ENCODE measurements around the gene MORN3.
"Not testable (repeated sequence)": the region's sequence is repeated elsewhere in the genome, so short reads cannot be mapped to it uniquely, and the experiment has no call there.

Gene MORN3

DNA sequence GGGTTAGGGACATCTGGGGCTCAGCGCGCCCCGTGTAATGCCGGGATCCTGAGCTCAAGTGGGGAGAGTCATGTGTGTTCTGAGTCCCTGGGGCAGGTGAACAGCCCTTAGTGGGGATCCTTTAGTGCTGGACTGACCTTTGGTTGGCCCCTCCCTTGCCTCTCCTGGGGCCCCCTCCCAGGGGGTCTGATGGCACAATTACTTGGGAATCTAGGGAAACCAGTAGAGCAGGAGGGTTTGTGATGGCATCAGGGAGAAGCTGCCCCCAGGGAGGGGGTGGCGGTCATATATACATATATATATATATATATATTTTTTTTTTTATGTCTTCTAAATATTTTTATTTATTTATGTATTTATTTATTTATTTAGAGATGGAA, at the start of gene MORN3:
MORN3 (minus strand) TSS at position 134 of the 380 bp plus-strand sequence. CDS start 171 bp downstream, outside the sequence.
- DNase-seq (ENCODE audit: low read depth), result no peak

DNA sequence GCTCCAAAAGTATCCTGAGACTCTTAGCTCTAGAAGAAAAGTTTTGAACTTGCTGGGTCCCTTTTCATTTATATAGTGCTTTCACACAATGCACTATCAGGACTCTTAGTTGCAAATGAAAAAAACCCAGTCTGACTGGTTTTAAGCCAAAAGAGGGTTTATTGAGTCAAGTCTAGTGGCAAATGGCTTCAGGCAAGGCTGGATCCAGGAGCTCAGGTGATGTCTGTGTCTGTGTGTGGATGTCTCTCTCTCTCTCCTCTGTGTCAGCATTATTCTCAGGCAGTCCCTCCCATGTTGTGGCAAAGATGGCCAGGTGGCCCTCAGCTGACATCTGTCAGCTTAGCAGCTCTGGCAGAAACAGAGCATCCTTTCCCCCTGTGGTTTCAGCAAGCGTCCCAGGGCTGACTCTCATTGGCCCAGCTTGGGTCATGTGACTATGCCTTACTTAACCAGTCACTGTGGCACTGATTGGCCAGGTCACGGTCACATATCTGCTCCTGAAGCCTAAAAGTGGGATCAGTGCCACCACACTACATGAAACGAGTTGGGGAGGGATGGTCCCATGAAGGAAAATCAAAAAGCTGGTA, 49.3 kb upstream of the MORN3 start:
- DNase-seq (ENCODE audit: low read depth), result no peak

GRCh38 chr12:121717041-121717699, 47.7 kb upstream of the MORN3 start:
- peak; percentile 96 for DNase-seq (ENCODE audit: low read depth)

DNA sequence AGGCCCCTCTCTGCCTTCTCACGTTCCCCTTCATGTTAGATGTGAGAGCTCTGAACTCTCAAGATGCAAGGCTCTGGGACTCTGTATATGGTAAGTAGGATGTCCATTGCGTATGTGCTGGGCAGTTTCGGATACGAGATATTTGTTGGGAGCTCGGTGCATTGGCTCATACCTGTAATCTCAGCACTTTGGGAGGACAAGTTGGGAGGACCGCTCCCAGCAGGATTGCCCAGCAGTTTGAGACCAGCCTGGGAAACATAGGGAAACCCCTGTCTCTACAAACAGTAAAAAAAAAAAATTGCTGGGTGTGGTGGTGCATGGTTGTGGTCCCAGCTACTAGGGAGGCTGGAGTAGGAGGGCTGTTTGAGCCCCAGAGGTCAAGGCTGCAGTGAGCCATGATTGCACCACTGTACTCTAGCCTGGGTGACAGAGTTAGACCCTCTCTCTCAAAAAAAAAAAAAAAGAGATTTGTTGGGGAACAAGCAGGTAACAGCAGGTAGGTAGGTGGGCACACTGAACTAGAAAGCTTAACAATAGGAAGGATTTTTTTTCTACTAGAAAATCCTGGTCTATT, 46.5 kb upstream of the MORN3 start:
- no peak for DNase-seq (ENCODE audit: low read depth)

GRCh38 chr12:121715055-121715454, 45.6 kb upstream of the MORN3 start:
- not testable (repeated sequence) for DNase-seq (ENCODE audit: low read depth)

DNA sequence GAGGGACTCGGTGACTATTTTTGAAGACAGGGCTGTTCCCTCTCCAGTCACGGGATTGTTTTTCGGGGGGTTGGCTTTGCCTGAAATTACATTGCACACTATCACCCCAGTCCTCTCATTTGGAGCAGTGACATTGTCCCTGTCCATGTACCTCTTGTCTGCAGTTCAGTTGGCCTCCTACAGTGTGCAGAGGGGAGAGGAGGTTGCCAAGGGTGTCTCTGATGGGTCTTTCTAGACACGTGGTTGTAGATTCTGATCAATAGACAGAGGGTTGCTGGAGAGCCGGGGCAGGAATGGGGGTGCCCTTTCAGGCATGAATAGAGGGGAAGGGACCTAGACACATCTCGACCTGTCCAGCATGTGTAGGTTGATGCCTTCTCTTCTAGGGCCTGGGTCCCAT, 44.3 kb upstream of the MORN3 start:
- peak; percentile 30 for DNase-seq (ENCODE audit: low read depth)

DNA sequence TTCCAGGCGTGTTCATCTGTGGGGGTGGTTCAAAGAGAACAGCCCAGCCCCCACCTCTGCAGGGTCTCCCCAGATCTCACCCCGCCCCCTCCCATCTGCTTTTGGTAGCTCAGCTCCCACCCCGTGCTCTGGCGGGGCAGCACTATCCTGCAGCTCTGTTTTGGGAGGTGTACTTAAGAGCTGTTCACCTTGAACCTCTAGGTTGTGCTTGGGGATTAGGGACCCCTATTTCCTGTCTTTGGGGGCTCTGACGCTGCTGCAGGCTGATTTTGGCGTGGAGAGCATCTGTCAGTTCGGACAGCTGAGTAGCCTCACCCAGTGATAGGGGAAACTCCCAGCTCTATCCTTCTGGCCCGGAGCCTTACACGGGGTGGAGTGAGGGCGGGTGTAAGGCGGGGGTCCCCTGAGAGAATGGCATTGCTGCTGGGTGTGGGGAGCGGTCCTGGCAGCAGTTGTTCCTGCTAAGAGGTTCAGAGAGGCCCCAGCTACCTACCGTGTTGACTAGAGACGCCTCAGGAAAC, 43.9 kb upstream of the MORN3 start:
- DNase-seq (ENCODE audit: low read depth), result no peak

GRCh38 chr12:121712461-121713256, 43.2 kb upstream of the MORN3 start, which contains the start of gene TMEM120B:
TSS of gene TMEM120B (plus strand) at chr12:121712752. CDS start at chr12:121712896, 144 bp downstream.
- peak; percentile 81 for DNase-seq (ENCODE audit: low read depth)

GRCh38 chr12:121712190-121712460, 42.7 kb upstream of the MORN3 start:
- DNase-seq (ENCODE audit: low read depth), result peak; percentile 38

DNA sequence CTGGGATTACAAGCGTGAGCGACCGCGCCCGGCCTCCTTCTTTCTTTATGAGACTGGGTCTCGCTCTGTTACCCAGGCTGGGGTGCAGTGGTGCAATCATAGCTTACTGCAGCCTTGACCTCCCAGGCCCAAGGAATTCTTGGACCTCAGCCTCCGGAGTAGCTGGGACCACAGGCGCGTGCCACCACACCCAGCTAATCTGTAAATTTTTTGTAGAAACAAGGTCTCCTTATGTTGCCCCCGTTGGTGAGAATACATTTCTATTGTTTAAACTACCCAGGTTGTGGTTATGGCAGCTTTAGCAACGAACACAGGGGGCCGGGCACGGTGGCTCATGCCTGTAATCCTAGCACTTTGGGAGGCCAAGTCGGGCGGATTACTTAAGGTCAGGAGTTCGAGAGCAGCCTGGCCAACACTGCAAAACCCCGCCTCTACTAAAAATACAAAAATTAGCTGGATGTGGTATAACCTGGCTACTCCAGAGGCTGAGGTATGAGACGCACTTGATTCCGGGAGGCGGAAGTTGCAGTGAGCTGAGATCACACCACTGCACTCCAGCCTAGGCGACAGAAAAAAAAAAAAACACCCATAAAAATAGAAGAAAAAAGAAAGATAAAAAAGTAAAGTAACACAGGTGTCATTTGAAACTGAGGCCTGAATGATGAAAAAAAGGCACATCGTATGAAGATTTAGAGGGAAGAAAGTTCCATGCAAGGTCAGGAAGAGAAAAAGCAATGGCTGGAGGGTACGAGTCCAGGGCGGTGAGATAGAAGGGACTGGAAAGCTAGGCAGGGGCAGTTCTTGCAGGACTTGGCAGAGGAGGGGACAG, 42.1 kb upstream of the MORN3 start:
- DNase-seq (ENCODE audit: low read depth), result no peak

DNA sequence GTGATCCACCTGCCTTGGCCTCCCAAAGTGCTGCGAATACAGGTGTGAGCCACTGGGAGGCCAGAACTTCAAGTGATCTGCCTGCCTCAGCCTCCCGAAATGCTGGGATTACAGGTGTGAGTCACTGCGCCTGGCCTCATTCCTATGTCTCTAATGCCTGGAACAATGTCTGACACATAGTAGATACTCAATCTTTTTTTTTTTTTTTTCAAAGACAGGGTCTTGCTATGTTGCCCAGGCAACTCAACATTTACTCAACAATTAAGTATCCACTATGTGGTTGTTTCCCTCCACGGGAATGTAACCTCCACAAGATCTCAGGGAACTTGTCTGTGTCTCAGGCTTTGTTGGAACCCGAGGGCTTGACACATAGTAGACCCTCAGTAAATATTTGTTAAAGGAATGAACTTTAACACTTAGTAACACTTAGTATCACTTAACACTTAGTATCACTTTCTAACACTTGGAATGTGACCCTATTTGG, 40.1 kb upstream of the MORN3 start:
- DNase-seq (ENCODE audit: low read depth), result peak; percentile 89

DNA sequence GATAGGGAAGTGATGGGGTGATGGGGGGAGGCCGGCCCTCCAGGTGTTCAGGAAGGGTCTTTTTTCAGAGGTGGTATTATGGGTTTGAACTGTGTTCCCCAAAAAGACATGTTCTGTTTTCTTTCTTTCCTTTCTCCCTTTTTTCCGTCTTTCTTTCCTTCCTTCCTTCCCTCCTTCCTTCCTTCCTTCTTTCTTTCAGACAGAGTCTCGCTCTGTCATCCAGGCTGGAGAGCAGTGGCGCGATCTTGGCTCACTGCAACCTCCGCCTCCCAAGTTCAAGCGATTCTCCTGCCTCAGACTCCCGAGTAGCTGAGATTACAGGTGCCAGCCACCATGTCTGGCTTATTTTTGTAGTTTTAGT, 39.6 kb upstream of the MORN3 start:
- not testable (repeated sequence) for DNase-seq (ENCODE audit: low read depth)

DNA sequence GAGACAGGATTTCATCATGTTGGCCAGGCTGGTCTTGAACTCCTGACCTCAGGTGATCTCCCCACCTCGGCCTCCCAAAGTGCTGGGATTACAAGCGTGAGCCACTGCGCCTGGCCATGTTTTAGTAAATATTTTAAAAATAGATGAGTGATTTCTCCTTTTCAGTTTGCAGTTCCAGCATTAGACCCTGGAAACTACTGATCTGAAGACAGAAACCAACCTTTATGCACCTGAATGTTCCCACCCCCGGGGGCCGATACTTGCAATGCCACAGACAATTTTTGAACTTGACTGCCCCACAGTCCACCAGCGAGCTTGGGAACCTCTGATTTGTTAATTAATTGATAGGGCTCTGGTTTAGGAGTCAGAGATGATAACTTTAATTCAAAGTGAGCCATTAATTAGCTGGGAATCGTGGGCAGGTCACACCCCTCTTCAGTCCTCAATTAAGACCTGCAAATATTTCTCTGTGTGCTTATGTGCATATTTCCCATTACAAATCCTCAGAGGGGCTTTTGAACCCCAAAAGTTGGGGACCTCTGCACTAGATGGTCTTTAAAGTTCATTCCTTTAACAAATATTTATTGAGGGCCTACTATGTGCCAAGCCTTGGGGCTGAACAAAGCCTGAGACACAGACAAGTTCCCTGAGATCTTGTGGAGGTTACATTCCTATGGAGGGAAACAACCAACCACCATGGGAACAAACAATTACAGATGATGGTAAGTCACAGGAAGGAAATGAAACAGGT, 39.0 kb upstream of the MORN3 start:
- no peak for DNase-seq (ENCODE audit: low read depth)

GRCh38 chr12:121705514-121705913, 36.1 kb upstream of the MORN3 start:
- DNase-seq (ENCODE audit: low read depth), result no peak

- DNase-seq (ENCODE audit: low read depth), result no peak
These were observed 33.5 kb upstream of the MORN3 start for GRCh38 chr12:121702944-121703343.

- DNase-seq (ENCODE audit: low read depth), result no peak
These were observed 32.3 kb upstream of the MORN3 start for GRCh38 chr12:121701667-121702277.

DNA sequence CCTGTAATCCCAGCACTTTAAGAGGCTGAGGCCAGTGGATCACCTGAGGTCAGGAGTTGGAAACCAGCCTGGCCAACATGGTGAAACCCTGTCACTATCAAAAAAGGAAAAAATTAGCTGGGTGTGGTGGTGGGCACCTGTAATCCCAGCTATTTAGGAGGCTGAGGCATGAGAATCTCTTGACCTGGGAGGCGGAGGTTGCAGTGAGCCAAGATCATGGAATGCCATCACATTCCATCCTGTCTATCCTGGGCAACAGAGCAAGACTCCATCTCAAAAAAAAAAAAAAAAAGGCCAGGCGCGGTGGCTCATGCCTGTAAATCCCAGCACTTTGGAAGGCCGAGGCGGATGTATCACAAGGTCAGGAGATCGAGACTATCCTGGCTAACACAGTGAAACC, 28.4 kb upstream of the MORN3 start:
- not testable (repeated sequence) for DNase-seq (ENCODE audit: low read depth)

DNA sequence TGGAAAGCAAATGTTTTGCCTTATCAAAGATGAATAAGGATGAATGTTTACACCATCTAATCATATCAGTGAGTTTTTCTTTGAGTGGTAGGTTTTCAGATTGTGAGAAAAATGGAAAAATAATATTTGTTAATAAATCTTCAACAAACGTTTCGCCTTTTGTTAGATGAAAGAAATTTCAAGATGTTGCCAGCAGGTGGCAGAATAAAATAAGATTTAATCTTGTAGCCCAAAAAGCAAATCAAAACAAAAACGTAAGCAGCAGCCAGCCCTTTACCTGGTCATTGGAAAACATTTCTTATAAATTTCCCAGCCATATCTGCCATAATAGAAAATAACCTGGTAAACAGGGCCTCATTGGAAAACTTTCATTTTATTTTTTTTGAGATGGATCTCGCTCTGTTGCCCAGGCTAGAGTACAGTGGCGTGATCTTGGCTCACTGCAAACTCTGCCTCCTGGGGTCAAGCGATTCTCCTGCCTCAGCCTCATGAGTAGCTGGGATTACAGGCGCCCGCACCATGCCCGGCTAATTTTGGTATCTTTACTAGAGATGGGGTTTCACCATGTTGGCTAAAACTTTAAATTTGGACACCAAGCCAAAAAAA, 27.7 kb upstream of the MORN3 start:
- DNase-seq (ENCODE audit: low read depth), result peak; percentile 75

DNA sequence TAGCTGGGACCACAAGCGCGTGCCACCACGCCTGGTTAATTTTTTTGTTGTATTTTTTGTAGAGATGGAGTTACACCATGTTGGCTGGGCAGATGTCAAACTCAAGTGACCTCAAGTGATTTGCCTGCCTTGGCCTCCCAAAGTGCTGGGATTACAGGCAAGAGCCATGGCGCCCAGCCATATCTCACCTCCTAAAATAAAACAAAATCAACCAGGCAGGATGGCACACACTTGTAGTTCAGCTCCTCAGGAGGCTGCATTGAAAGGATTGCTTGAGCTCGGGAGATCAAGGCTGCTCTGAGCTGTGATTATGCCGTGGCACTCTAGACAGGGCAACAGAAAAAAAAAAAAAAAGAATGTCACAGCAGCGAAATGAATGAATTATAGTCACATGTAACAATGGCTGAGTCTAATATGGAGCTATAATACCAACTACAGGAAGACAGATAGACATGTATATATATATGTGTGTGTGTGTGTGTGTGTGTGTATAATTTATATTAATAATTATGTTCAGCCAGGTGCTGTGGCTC, 23.8 kb upstream of the MORN3 start:
- DNase-seq (ENCODE audit: low read depth), result no peak

- not testable (repeated sequence) for DNase-seq (ENCODE audit: low read depth)
These were observed 23.3 kb upstream of the MORN3 start for GRCh38 chr12:121692744-121693143.
